Mammary epithelial cell (primary cell): ENCODE measurements around the gene ZBTB17.

Experiments used
- EZH2 ChIP-seq: IDR thresholded peaks from 2 replicates; pipeline ENCODE4 v1.6.1; 2012; ENCODE audit warnings: low read length, inconsistent platforms, borderline replicate concordance
- TF ChIP-seq, protein P1 (sequence below), 2 donors: IDR thresholded peaks in 1 of 2; conservative IDR thresholded peaks in 1 of 2; 2 replicates each; pipeline ENCODE4 v1.5.1; 2011 to 2012; ENCODE audit warnings: inconsistent platforms in 2 of 2, low read length in 2 of 2, mild to moderate bottlenecking in 2 of 2, control low read depth in 1 of 2, low read depth in 1 of 2; ENCODE audit not compliant: insufficient read depth in 1 of 2; ENCODE audit errors: extremely low read depth in 1 of 2

DNA sequence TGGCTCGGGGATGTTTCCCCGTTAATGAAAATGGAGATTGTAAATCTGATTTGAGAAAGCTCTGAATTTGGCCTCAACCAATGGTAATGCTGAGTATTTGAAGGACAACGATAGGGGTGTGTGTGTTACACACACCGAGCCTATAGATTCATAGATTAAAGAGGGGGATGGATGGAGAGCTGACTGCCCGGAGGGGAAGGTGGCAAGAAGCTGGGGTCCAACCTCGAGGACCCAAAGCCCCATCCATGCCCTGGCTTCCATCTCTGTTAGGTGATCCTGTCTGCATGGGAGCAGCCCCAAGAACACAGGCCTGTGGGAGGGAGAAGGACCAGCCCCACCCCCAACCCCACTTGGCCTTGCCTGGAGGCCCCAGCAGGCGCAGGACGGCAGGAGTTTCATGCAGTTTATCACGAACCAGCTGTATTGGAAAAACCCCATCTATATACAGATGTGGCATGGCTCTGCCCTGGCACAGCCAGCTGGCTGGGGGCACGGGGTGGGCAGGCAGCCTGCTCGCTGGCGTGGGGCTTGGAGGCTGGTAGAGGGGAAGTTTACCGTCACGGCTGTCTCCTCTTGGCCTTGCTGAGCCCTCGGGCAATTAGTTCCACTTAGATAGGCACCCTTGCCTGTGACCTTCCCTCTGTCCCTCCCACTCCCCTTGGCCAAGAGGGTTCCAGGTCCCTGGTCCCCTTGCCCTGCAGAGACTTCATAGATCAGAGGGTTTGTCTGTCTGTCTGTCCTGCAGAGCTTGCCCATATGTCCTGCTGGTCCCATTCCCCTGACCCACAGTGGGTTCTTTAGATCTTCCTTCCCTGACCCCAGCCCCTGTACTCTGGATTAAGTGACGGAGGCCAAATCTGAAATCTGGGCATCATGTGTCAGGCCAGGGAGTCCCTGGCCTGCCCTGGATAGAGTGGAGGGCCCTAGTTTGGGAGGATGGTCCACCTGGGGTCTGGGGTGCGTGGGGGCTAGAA, 38.9 kb upstream of the ZBTB17 start:
- TF ChIP-seq, protein P1, sequence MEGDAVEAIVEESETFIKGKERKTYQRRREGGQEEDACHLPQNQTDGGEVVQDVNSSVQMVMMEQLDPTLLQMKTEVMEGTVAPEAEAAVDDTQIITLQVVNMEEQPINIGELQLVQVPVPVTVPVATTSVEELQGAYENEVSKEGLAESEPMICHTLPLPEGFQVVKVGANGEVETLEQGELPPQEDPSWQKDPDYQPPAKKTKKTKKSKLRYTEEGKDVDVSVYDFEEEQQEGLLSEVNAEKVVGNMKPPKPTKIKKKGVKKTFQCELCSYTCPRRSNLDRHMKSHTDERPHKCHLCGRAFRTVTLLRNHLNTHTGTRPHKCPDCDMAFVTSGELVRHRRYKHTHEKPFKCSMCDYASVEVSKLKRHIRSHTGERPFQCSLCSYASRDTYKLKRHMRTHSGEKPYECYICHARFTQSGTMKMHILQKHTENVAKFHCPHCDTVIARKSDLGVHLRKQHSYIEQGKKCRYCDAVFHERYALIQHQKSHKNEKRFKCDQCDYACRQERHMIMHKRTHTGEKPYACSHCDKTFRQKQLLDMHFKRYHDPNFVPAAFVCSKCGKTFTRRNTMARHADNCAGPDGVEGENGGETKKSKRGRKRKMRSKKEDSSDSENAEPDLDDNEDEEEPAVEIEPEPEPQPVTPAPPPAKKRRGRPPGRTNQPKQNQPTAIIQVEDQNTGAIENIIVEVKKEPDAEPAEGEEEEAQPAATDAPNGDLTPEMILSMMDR (conservative IDR thresholded peaks at IDR 0.05 in 1 of 2, IDR thresholded peaks at IDR 0.05 in 1 of 2; ENCODE audit: extremely low read depth in 1 of 2, insufficient read depth in 1 of 2, low read depth in 1 of 2, low read length in 2 of 2) = no peak
- TF ChIP-seq EZH2 = no peak
